GM13977 (cell line): Measurements from ENCODE around the gene NPY4R2.
"Not testable (repeated sequence)": the region's sequence is repeated elsewhere in the genome, so short reads cannot be mapped to it uniquely, and the experiment has no call there.

Experiments used
- DNase-seq: peaks from one replicate; pipeline ENCODE4 v3.0.0; 2012; ENCODE audit warnings: low spot score
- in situ Hi-C: fragments of 300-500 bp; cut with MboI; formaldehyde crosslinking; loops from one replicate; pipeline ENCODE4 v1.12.0; 2022; ENCODE audit warnings: low sequenced_read_pairs, low pct_unique_long_range_greater_than_20kb, mixed read lengths, inconsistent platforms; ENCODE audit not compliant: unreplicated experiment

The NPY4R2 gene

GRCh38 chr10:47918475-47918874 lies at the start of gene NPY4R2:
Gene NPY4R2 (plus strand): TSS chr10:47918662. CDS start chr10:47921988, 3,326 bp downstream.
- in situ Hi-C loops, DNase-seq: not testable (repeated sequence)

- in situ Hi-C loops, DNase-seq: not testable (repeated sequence)
Observed at GRCh38 chr10:47870887-47871286, 47.6 kb upstream of the NPY4R2 start.

GRCh38 chr10:47871485-47872180 lies 46.8 kb upstream of the NPY4R2 start:
- DNase-seq, in situ Hi-C loops: not testable (repeated sequence)

- in situ Hi-C loops, DNase-seq: not testable (repeated sequence)
Observed at GRCh38 chr10:47872236-47872635, 46.2 kb upstream of the NPY4R2 start.

- DNase-seq = not testable (repeated sequence)
Observed at GRCh38 chr10:47884239-47884638, 34.2 kb upstream of the NPY4R2 start.

GRCh38 chr10:47884934-47885333 lies 33.5 kb upstream of the NPY4R2 start:
- DNase-seq, in situ Hi-C loops: not testable (repeated sequence)

More at GRCh38 chr10:47884239-47884638, 34.2 kb upstream of the NPY4R2 start:
- in situ Hi-C loops = not testable (repeated sequence)

- in situ Hi-C loops, DNase-seq: not testable (repeated sequence)
Observed at GRCh38 chr10:47886356-47886755, 32.1 kb upstream of the NPY4R2 start.

GRCh38 chr10:47886827-47887226 lies 31.6 kb upstream of the NPY4R2 start:
- in situ Hi-C loops, DNase-seq: not testable (repeated sequence)

GRCh38 chr10:47890737-47891136 lies 27.7 kb upstream of the NPY4R2 start:
- in situ Hi-C loops, DNase-seq: not testable (repeated sequence)

GRCh38 chr10:47892494-47893261 lies 25.8 kb upstream of the NPY4R2 start:
- in situ Hi-C loops = not testable (repeated sequence)

GRCh38 chr10:47894571-47894970 lies 23.9 kb upstream of the NPY4R2 start:
- DNase-seq, in situ Hi-C loops: not testable (repeated sequence)

More at GRCh38 chr10:47892494-47893261, 25.8 kb upstream of the NPY4R2 start:
- not testable (repeated sequence) for DNase-seq

GRCh38 chr10:47897813-47898212 lies 20.6 kb upstream of the NPY4R2 start:
- in situ Hi-C loops, DNase-seq: not testable (repeated sequence)

GRCh38 chr10:47909333-47909732 lies 9.1 kb upstream of the NPY4R2 start:
- DNase-seq, in situ Hi-C loops: not testable (repeated sequence)

- in situ Hi-C loops, DNase-seq: not testable (repeated sequence)
Observed at GRCh38 chr10:47910486-47910885, 8.0 kb upstream of the NPY4R2 start.

- in situ Hi-C loops, DNase-seq: not testable (repeated sequence)
Observed at GRCh38 chr10:47914052-47914451, 4.4 kb upstream of the NPY4R2 start.

- DNase-seq, in situ Hi-C loops: not testable (repeated sequence)
Observed at GRCh38 chr10:47915849-47916548, 2.5 kb upstream of the NPY4R2 start.

- in situ Hi-C loops = not testable (repeated sequence)
Observed at GRCh38 chr10:47920610-47921009, 2.1 kb downstream of the NPY4R2 start.

GRCh38 chr10:47922503-47922902 lies 4.0 kb downstream of the NPY4R2 start:
- in situ Hi-C loops, DNase-seq: not testable (repeated sequence)

More at GRCh38 chr10:47920610-47921009, 2.1 kb downstream of the NPY4R2 start:
- DNase-seq = not testable (repeated sequence)
